Mucosa of stomach (tissue), 1 donor: ENCODE data around the gene KLF1.
"Not testable (repeated sequence)": the region's sequence is repeated elsewhere in the genome, so short reads cannot be mapped to it uniquely, and the experiment has no call there.

Source experiments
- H3K27me3 ChIP-seq: one replicate; pipeline ENCODE4 v1.7.0; 2013; ENCODE audit warnings: mild to moderate bottlenecking, low read length; ENCODE audit not compliant: control insufficient read depth, insufficient read depth
- H3K36me3 ChIP-seq: one replicate; pipeline ENCODE4 v1.7.0; 2013; ENCODE audit warnings: low read length; ENCODE audit not compliant: control insufficient read depth, insufficient read depth
- H3K4me1 ChIP-seq: one replicate; pipeline ENCODE4 v1.7.0; 2013; ENCODE audit warnings: mild to moderate bottlenecking, low read length; ENCODE audit not compliant: control insufficient read depth, insufficient read depth
- H3K4me3 ChIP-seq: one replicate; pipeline ENCODE4 v1.7.0; 2013; ENCODE audit warnings: low read length
- H3K9ac ChIP-seq: one replicate; pipeline ENCODE4 v1.7.0; 2013; ENCODE audit warnings: mild to moderate bottlenecking, low read length, moderate library complexity
- H3K9me3 ChIP-seq: one replicate; pipeline ENCODE4 v1.7.0; 2013; ENCODE audit warnings: mild to moderate bottlenecking, low read length, moderate library complexity; ENCODE audit not compliant: control insufficient read depth
- donor health status: Pancreatic carcinoma.

The KLF1 gene

DNA sequence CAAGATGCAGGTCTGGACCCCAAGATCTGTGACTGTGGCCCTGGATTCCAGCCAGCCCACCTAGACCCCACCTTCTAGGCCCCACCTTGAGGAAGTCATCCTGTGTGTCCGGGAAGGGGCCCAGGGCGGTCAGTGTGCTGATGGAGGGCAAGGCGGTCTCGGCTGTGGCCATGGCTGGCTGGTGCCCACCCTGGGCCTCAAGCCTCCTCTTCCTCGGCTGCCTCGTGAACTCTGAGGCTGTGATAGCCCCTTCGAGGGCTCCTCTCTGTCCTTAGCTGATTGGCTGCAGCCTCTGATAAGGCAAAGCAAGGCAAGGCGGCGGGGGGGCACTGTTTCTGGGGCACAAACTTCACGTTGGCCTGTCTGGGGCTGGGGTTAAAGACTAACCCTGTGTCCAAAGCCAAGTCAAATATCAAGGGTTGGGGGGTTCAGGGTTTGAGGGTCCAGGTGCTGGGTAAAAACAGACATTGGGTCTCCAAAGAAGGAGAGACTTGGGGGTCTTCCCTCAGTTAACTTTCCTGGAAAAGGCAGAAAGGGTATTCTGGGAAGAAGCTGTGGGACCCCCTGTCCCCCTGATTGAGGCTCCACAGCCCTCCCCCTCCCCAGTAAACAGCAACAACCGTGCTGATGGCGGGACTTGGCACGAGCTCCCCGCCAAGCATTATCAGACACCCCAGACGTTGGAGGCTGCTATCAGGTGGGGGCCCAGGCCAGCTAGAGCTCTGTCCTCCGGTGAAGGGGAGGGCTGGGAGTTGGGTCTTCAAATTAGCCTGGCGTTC is at the start of gene KLF1:
Gene KLF1 (minus strand): TSS at position 233 of the 779 bp plus-strand sequence. CDS start 61 bp downstream, at position 172.
- H3K9ac ChIP-seq: no peak within 1 kb of the TSS
- H3K36me3 ChIP-seq: no peaks in the 10 kb centered on the region
- H3K27me3 ChIP-seq: peaks cover 28% of the 10 kb centered on the region
- H3K4me1 ChIP-seq: peaks cover 19% of the 10 kb centered on the region
- H3K4me3 ChIP-seq: no peak within 1 kb of the TSS
- H3K9me3 ChIP-seq: peaks cover 4% of the 10 kb centered on the region

- H3K4me3 ChIP-seq: no peak overlapping the region
- no peaks in the 10 kb centered on the region for H3K9me3 ChIP-seq
- H3K4me1 ChIP-seq: peaks cover 35% of the 10 kb centered on the region
- no peaks in the 10 kb centered on the region for H3K27me3 ChIP-seq
- peaks cover 17% of the 10 kb centered on the region for H3K36me3 ChIP-seq
- H3K9ac ChIP-seq: no peak overlapping the region
Observed at GRCh38 chr19:12936582-12936981, 49.6 kb upstream of the KLF1 start.

DNA sequence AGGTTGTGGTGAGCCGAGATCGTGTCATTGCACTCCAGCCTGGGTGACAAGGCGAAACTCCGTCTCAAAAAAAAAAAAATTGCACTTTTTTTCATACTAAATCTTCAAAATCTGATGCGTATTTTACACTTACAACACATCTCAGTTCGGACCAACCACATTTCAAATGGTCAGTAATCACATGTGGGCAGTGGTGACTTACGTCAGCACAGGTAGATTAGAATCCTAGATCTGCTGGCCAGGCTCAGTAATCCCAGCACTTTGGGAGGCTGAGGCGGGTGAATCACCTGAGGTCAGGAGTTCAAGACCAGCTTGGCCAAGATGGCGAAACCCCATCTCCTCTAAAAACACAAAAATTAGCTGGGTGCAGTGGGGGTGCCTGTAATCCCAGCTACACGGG is 48.1 kb upstream of the KLF1 start:
- Histone ChIP-seq H3K4me3 (no peak overlapping the region), H3K36me3 (peaks cover 14% of the 10 kb centered on the region), H3K9ac (no peak overlapping the region), H3K9me3 (no peaks in the 10 kb centered on the region), H3K27me3 (no peaks in the 10 kb centered on the region), H3K4me1 (peaks cover 22% of the 10 kb centered on the region)

DNA sequence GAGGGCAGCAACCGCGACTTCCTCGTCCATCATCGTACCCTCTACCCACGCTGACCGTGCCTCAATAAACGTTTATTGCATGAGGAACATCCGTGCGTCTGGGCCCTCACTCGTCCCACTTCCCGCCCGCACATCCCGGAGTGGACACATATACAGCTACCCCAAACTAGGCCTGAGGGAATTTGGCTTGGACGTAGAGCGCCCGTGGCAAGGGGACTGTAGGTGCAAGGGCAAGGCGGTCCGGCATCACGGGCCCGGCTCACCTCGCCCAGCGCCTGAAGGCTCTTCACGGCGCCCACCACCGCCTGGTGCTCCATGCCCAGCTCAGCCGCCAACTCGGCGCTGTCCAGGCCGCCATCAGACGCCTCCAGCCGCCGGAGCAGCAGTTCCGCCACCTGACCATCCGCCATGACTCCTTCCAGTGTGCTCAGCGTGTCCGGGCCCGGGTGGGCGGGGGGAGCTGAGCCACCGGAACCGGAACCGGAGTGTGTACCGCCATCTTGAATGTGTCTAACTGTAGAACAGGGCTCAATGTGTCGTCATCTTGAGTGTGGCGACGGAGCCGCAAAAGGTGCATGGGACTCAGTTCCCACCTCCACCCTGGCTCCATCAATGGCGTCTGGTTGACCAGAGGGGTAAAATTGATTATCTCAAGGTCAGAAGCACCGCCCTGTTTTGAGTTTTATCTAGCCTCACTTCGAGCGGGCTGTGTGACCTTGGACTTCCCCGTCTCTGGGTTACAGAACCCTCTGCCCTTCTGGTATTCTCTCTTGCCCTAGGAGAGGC is 46.5 kb upstream of the KLF1 start, which contains the start of gene FARSA:
Gene FARSA (minus strand): TSS at position 425 of the 786 bp plus-strand sequence. CDS start 15 bp downstream, at position 410.
- Histone ChIP-seq H3K27me3 (no peaks in the 10 kb centered on the region), H3K9me3 (no peaks in the 10 kb centered on the region), H3K9ac (peak within 1 kb of the TSS; percentile 79), H3K36me3 (peaks cover 7% of the 10 kb centered on the region), H3K4me1 (peaks cover 16% of the 10 kb centered on the region), H3K4me3 (peak within 1 kb of the TSS; percentile 98)

- Histone ChIP-seq H3K9ac (peak overlapping the region; percentile 79), H3K27me3 (no peaks in the 10 kb centered on the region), H3K36me3 (peaks cover 7% of the 10 kb centered on the region), H3K4me1 (peaks cover 11% of the 10 kb centered on the region), H3K4me3 (peak overlapping the region; percentile 98), H3K9me3 (no peaks in the 10 kb centered on the region)
Observed at GRCh38 chr19:12932392-12933286, 45.6 kb upstream of the KLF1 start.

GRCh38 chr19:12930002-12930645 is 43.1 kb upstream of the KLF1 start:
- Histone ChIP-seq H3K36me3 (peaks cover 10% of the 10 kb centered on the region), H3K4me3 (no peak overlapping the region), H3K9me3 (no peaks in the 10 kb centered on the region), H3K9ac (no peak overlapping the region), H3K27me3 (no peaks in the 10 kb centered on the region), H3K4me1 (peaks cover 7% of the 10 kb centered on the region)

GRCh38 chr19:12924621-12925310 is 37.8 kb upstream of the KLF1 start:
- peaks cover 12% of the 10 kb centered on the region for H3K36me3 ChIP-seq
- no peak overlapping the region for H3K9ac ChIP-seq
- no peak overlapping the region for H3K4me3 ChIP-seq
- H3K9me3 ChIP-seq: no peaks in the 10 kb centered on the region
- no peaks in the 10 kb centered on the region for H3K27me3 ChIP-seq
- no peaks in the 10 kb centered on the region for H3K4me1 ChIP-seq

DNA sequence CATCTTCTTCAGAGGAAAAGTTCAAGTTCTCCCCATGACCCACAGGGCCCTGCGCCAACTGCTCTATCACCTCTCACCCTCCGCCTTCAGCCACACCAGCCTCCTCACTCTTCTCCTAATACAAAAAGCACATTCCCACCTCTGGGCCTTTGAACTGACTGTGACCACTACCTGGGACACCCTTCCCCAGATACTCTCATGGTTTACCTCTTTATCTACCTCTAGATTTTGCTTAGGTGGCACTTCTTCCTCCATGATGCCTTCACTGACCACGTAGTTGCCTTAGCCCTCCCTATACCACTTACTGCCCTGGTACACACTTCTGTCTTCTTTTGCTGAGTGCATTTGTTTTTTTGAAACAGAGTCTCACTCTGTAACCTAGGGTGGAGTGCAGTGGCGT is 36.0 kb upstream of the KLF1 start:
- no peaks in the 10 kb centered on the region for H3K9me3 ChIP-seq
- no peaks in the 10 kb centered on the region for H3K4me1 ChIP-seq
- H3K4me3 ChIP-seq: no peak overlapping the region
- no peak overlapping the region for H3K9ac ChIP-seq
- H3K36me3 ChIP-seq: peaks cover 12% of the 10 kb centered on the region
- H3K27me3 ChIP-seq: no peaks in the 10 kb centered on the region

- Histone ChIP-seq H3K36me3 (peaks cover 9% of the 10 kb centered on the region), H3K9ac (no peak overlapping the region), H3K9me3 (no peaks in the 10 kb centered on the region), H3K4me1 (no peaks in the 10 kb centered on the region), H3K4me3 (no peak overlapping the region), H3K27me3 (no peaks in the 10 kb centered on the region)
Observed at GRCh38 chr19:12921047-12921446, 34.0 kb upstream of the KLF1 start.

DNA sequence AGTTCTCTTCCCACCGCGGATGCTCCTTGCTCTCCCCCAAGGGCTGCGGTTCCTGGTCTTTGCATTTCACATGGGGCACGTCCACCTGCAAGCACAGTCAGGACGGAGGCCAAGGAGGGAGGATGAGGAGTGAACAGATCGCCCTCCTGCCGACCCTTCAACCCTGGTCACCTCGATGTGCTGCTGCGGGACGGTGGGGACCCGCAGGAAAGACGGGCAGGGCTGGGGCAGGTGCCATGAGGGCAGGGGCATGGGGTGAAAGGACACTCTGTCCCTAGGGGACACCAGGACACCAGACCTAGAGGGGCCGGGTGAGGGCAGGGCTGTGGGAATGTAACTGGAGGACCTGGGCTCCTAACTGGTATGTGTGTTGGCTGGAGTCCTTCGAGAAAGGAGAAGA is 31.3 kb upstream of the KLF1 start:
- Histone ChIP-seq H3K4me1 (peaks cover 7% of the 10 kb centered on the region), H3K27me3 (no peaks in the 10 kb centered on the region), H3K9me3 (no peaks in the 10 kb centered on the region), H3K4me3 (no peak overlapping the region), H3K9ac (no peak overlapping the region), H3K36me3 (no peaks in the 10 kb centered on the region)

GRCh38 chr19:12915860-12916259 is 28.9 kb upstream of the KLF1 start:
- H3K36me3 ChIP-seq, H3K9me3 ChIP-seq, H3K9ac ChIP-seq, H3K27me3 ChIP-seq, H3K4me3 ChIP-seq: not testable (repeated sequence)
- peaks cover 19% of the 10 kb centered on the region for H3K4me1 ChIP-seq
